ENCODE measurements around the gene ZP1. TPM values are rescaled to one million over a fixed set of nuclear protein-coding genes. Genes with fewer than 3 reads are reported as not detected.

ZP1 gene
- total RNA-seq, 1 experiment from 2014 or later: not detected

GRCh38 chr11:60858236-60858635 lies 9.1 kb upstream of the ZP1 start:
- ChIA-PET CTCF (no interaction called here), POLR2A (ENCODE audit: low non-redundant PET) (no interaction called here)
- Histone ChIP-seq H3K27ac (ENCODE audit: low read depth, low read length, poor library complexity, severe bottlenecking) (no peak overlapping the region), H3K4me1 (ENCODE audit: insufficient read depth, low read length, poor library complexity, severe bottlenecking) (no peaks in the 10 kb centered on the region), H3K4me3 (ENCODE audit: low read depth, low read length, poor library complexity, severe bottlenecking) (no peak overlapping the region), H3K36me3 (ENCODE audit: insufficient read depth, low read length, poor library complexity, severe bottlenecking) (no peaks in the 10 kb centered on the region), H3K27me3 (replicated peaks; ENCODE audit: insufficient read depth, low read depth, low read length, poor library complexity) (no peaks in the 10 kb centered on the region), H3K9me3 (ENCODE audit: low read depth, low read length, poor library complexity, severe bottlenecking) (no peaks in the 10 kb centered on the region)
- no peak for DNase-seq (ENCODE audit: low spot score)
- TF ChIP-seq EZH2 (IDR thresholded peaks at IDR 0.05; ENCODE audit: borderline replicate concordance, low read depth, low read length, poor library complexity, severe bottlenecking): no peak
- TF ChIP-seq, protein P1, sequence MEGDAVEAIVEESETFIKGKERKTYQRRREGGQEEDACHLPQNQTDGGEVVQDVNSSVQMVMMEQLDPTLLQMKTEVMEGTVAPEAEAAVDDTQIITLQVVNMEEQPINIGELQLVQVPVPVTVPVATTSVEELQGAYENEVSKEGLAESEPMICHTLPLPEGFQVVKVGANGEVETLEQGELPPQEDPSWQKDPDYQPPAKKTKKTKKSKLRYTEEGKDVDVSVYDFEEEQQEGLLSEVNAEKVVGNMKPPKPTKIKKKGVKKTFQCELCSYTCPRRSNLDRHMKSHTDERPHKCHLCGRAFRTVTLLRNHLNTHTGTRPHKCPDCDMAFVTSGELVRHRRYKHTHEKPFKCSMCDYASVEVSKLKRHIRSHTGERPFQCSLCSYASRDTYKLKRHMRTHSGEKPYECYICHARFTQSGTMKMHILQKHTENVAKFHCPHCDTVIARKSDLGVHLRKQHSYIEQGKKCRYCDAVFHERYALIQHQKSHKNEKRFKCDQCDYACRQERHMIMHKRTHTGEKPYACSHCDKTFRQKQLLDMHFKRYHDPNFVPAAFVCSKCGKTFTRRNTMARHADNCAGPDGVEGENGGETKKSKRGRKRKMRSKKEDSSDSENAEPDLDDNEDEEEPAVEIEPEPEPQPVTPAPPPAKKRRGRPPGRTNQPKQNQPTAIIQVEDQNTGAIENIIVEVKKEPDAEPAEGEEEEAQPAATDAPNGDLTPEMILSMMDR (conservative IDR thresholded peaks at IDR 0.05; ENCODE audit: low read depth, low read length): no peak
- intact Hi-C loops (cut with micrococcal nuclease; ENCODE audit: unreplicated experiment): no loop called here
- BruUV-seq (replicated peaks): no TSS peak

DNA sequence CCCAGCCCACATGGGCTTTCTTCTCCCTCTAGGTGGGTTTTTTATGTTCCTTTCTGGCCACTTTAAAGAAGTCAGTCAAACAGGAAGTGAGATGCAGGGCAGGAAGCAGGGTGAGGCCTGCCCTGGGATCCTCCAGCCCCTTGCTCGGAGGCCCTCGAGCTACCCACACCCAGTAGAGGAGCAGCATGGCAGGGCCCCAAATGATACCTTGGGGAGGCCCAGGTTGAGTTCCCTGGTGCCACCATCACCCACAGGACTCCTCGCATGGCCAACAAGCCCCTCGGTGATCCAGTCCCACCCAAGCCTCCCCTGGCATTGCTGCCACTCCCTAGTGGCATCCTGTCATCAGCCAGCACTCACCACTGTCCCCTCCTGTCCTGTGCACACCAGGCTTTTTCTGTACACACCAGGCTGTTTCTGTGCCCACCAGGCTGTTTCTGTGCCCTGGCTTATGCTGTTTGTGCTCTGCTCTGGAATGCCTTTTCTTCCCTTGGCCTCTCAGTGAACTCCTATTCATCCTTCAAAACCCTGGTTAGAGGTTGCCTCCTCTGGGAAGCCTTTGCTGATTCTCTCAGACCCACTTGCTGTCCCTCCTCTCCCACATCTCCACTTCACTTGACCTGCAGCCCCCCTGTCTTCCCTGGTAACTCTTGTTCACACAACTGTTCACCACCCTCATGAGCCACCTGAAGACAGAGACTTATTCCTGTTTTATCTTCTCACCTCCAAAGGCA lies 8.4 kb upstream of the ZP1 start:
- no TSS peak for BruUV-seq (replicated peaks)
- no peaks in the 10 kb centered on the region for H3K27me3 ChIP-seq (replicated peaks; ENCODE audit: insufficient read depth, low read depth, low read length, poor library complexity)
- H3K4me3 ChIP-seq (ENCODE audit: low read depth, low read length, poor library complexity, severe bottlenecking): no peak overlapping the region
- CTCF ChIA-PET: no interaction called here
- no peaks in the 10 kb centered on the region for H3K36me3 ChIP-seq (ENCODE audit: insufficient read depth, low read length, poor library complexity, severe bottlenecking)
- no peak overlapping the region for H3K27ac ChIP-seq (ENCODE audit: low read depth, low read length, poor library complexity, severe bottlenecking)
- intact Hi-C loops (cut with micrococcal nuclease; ENCODE audit: unreplicated experiment): no loop called here
- POLR2A ChIA-PET (ENCODE audit: low non-redundant PET): no interaction called here
- no peaks in the 10 kb centered on the region for H3K4me1 ChIP-seq (ENCODE audit: insufficient read depth, low read length, poor library complexity, severe bottlenecking)
- TF ChIP-seq, protein P1 (conservative IDR thresholded peaks at IDR 0.05; ENCODE audit: low read depth, low read length): no peak
- TF ChIP-seq EZH2 (IDR thresholded peaks at IDR 0.05; ENCODE audit: borderline replicate concordance, low read depth, low read length, poor library complexity, severe bottlenecking): no peak
- DNase-seq (ENCODE audit: low spot score): no peak
- H3K9me3 ChIP-seq (ENCODE audit: low read depth, low read length, poor library complexity, severe bottlenecking): no peaks in the 10 kb centered on the region

DNA sequence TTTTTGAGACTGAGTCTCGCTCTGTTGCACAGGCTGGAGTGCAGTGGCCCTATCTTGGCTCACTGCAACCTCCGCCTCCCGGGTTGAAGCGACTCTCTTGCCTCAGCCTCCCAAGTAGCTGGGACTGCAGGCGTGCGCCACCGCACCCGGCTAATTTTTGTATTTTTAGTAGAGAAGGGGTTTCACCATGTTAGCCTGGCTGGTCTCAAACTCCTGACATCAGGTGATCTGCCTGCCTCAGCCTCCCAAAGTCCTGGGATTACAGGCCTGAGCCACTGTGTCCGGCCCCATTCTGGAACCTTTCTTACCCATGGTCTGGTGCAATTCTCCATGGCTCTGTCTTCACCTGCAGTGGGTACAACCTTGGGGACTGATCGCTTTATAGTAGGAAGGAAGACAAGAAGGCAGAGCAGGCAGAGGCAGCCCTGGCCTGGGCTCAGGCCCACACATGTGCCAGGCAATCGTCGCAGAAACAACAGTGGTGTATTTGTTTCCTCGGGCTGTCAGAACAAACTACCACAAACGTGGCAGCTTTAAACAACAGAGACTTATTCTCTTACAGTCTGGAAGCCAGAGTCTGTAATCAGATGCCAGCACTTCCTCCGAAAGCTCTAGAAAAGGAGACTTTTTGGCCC lies 7.6 kb upstream of the ZP1 start:
- Histone ChIP-seq H3K4me3 (ENCODE audit: low read depth, low read length, poor library complexity, severe bottlenecking) (no peak overlapping the region), H3K27ac (ENCODE audit: low read depth, low read length, poor library complexity, severe bottlenecking) (no peak overlapping the region), H3K4me1 (ENCODE audit: insufficient read depth, low read length, poor library complexity, severe bottlenecking) (no peaks in the 10 kb centered on the region), H3K9me3 (ENCODE audit: low read depth, low read length, poor library complexity, severe bottlenecking) (no peaks in the 10 kb centered on the region), H3K27me3 (replicated peaks; ENCODE audit: insufficient read depth, low read depth, low read length, poor library complexity) (no peaks in the 10 kb centered on the region), H3K36me3 (ENCODE audit: insufficient read depth, low read length, poor library complexity, severe bottlenecking) (no peaks in the 10 kb centered on the region)
- DNase-seq (ENCODE audit: low spot score): no peak
- no TSS peak for BruUV-seq (replicated peaks)
- ChIA-PET POLR2A (ENCODE audit: low non-redundant PET) (no interaction called here), CTCF (no interaction called here)
- no peak for TF ChIP-seq EZH2 (IDR thresholded peaks at IDR 0.05; ENCODE audit: borderline replicate concordance, low read depth, low read length, poor library complexity, severe bottlenecking)
- TF ChIP-seq, protein P1 (conservative IDR thresholded peaks at IDR 0.05; ENCODE audit: low read depth, low read length): no peak
- intact Hi-C loops (cut with micrococcal nuclease; ENCODE audit: unreplicated experiment): no loop called here

All from A673 (cell line).